HG02840 (cell line): ENCODE results near the gene ITGA11.

ENCODE experiments used
- ATAC-seq: cut with Tn5 transposase; IDR thresholded peaks from one replicate; pipeline ENCODE4 v1.9.1; 2021; ENCODE audit warnings: mild to moderate bottlenecking, moderate library complexity, moderate number of reproducible peaks; ENCODE audit not compliant: unreplicated experiment, low FRiP score

ITGA11 gene

GRCh38 chr15:68301301-68301700, 130.7 kb downstream of the ITGA11 start:
- no peak for ATAC-seq

GRCh38 chr15:68300115-68300940, 131.6 kb downstream of the ITGA11 start:
- ATAC-seq = no peak

- ATAC-seq = no peak
These were observed 132.5 kb downstream of the ITGA11 start for GRCh38 chr15:68299436-68299835.

- peak; percentile 78 for ATAC-seq
These were observed 133.0 kb downstream of the ITGA11 start for GRCh38 chr15:68298882-68299381.

GRCh38 chr15:68298336-68298735, 133.6 kb downstream of the ITGA11 start:
- no peak for ATAC-seq

- ATAC-seq = no peak
These were observed 136.8 kb downstream of the ITGA11 start for GRCh38 chr15:68295014-68295805.

GRCh38 chr15:68292967-68293366, 139.0 kb downstream of the ITGA11 start:
- ATAC-seq = no peak

GRCh38 chr15:68292157-68292781, 139.7 kb downstream of the ITGA11 start:
- ATAC-seq = no peak

- no peak for ATAC-seq
These were observed 141.2 kb downstream of the ITGA11 start for GRCh38 chr15:68290715-68291114.

- no peak for ATAC-seq
These were observed 142.2 kb downstream of the ITGA11 start for GRCh38 chr15:68289621-68290352.

GRCh38 chr15:68289057-68289456, 142.9 kb downstream of the ITGA11 start:
- no peak for ATAC-seq

GRCh38 chr15:68286256-68286655, 145.7 kb downstream of the ITGA11 start:
- ATAC-seq = no peak

- no peak for ATAC-seq
These were observed 146.5 kb downstream of the ITGA11 start for GRCh38 chr15:68285259-68285980.

GRCh38 chr15:68284616-68285258, 147.2 kb downstream of the ITGA11 start:
- ATAC-seq = no peak

- ATAC-seq = no peak
These were observed 148.6 kb downstream of the ITGA11 start for GRCh38 chr15:68283401-68283800.

- ATAC-seq = no peak
These were observed 151.0 kb downstream of the ITGA11 start for GRCh38 chr15:68281008-68281407.

- ATAC-seq = no peak
These were observed 151.9 kb downstream of the ITGA11 start for GRCh38 chr15:68279779-68280753.
